Measurements from ENCODE around the gene ARL13B.

ARL13B gene

DNA sequence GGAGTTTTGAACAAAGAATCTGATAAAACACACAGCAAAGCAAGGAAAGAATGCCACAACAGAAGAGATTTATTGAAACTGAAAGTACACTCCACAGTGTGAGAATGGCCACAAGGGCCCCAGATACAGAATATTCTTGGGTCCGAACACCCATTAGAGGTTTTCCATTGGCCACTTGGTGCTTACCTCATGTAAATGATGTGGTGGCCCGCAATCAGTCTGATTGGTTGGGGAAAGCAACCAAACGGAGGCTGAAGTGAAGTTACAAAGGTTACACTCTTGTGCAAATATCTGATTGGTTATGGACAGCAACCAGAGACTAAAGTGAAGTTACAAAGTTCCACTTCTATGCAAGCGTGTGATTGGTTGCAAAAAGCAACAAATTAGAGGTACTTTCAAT is 103.3 kb downstream of the ARL13B start:
- Histone ChIP-seq H3K27ac (no peak overlapping the region), H3K4me3 (no peak overlapping the region)

- H3K4me3 ChIP-seq = no peak overlapping the region
- H3K27ac ChIP-seq = no peak overlapping the region
Observed at GRCh38 chr3:94089126-94089525, 109.2 kb downstream of the ARL13B start.

GRCh38 chr3:94092086-94092485 is 112.1 kb downstream of the ARL13B start:
- Histone ChIP-seq H3K4me3 (no peak overlapping the region), H3K27ac (no peak overlapping the region)

DNA sequence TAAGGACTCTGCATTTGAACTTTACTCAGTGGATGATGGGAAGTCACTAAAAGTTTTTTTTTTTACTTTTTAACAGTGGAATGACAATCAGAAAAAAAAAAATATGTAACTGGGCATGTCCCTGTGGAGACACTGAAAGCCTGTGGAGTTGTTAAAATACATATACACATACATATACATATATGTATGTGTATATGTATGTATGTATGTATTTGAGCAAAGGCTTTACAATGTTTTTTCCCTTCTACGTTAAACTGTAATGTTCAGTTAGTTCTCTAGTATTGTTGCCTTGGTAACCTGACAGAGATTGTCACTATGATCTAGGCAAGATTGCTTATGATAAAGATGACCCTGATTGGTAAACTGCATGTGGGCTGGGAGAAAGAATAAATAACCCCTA is 113.2 kb downstream of the ARL13B start:
- H3K27ac ChIP-seq = no peak overlapping the region

GRCh38 chr3:94095111-94095510 is 115.2 kb downstream of the ARL13B start:
- Histone ChIP-seq H3K4me3 (no peak overlapping the region), H3K27ac (no peak overlapping the region)

More for the DNA sequence above, 113.2 kb downstream of the ARL13B start:
- no peak overlapping the region for H3K4me3 ChIP-seq

DNA sequence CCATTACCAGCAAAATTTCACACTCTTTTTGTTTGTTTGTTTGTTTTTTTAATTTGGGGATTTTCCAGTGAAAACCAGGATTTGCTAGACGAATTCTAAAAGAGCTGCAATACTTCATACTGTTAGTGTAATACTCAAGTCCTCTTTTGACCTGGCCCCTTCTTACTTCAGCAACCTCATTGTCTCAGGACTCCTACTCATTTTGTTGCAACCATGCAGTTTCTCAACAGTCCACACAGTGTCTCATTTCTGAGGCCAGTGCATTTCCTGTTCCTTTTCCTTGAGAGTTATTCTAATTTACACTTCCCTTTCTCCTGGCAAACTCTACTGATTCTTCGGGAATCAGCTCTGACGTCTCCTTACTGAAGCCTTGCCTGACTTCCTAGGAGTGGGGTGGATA is 118.5 kb downstream of the ARL13B start:
- Histone ChIP-seq H3K27ac (no peak overlapping the region), H3K4me3 (no peak overlapping the region)

DNA sequence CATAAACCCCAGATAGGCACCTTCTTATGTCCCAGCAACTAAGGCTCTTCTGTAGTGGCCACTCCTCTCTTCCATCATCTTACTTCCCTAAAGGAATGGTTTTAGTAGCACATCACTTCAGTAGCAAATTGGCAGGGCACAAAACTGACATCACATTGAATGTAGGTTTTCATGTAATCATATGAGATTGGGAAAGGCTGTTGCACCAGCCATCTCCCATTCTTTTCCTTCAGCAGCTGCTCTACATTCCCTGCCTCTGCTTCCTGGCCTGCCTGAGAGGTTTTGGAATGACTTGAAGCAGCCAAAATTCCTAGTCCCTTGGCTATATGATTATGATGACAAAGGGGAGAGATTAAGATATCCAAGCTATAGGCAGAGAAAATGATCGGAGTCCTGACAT is 119.4 kb downstream of the ARL13B start:
- no peak overlapping the region for H3K4me3 ChIP-seq
- no peak overlapping the region for H3K27ac ChIP-seq

- no peak overlapping the region for H3K27ac ChIP-seq
Observed at GRCh38 chr3:94101860-94102259, 121.9 kb downstream of the ARL13B start.

More at GRCh38 chr3:94101860-94102259, 121.9 kb downstream of the ARL13B start:
- H3K4me3 ChIP-seq = no peak overlapping the region
